ENCODE measurements around the gene PSD2.

The PSD2 gene

GRCh38 chr5:139884144-139884543, 88.5 kb downstream of the PSD2 start:
- H3K4me3 ChIP-seq (ENCODE audit: low read depth, low read length): no peak overlapping the region
- no peak for DNase-seq (ENCODE audit: low read depth)
- TF ChIP-seq, protein P1, sequence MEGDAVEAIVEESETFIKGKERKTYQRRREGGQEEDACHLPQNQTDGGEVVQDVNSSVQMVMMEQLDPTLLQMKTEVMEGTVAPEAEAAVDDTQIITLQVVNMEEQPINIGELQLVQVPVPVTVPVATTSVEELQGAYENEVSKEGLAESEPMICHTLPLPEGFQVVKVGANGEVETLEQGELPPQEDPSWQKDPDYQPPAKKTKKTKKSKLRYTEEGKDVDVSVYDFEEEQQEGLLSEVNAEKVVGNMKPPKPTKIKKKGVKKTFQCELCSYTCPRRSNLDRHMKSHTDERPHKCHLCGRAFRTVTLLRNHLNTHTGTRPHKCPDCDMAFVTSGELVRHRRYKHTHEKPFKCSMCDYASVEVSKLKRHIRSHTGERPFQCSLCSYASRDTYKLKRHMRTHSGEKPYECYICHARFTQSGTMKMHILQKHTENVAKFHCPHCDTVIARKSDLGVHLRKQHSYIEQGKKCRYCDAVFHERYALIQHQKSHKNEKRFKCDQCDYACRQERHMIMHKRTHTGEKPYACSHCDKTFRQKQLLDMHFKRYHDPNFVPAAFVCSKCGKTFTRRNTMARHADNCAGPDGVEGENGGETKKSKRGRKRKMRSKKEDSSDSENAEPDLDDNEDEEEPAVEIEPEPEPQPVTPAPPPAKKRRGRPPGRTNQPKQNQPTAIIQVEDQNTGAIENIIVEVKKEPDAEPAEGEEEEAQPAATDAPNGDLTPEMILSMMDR (conservative IDR thresholded peaks at IDR 0.05; ENCODE audit: low read depth, low read length): no peak

GRCh38 chr5:139884734-139885133, 89.1 kb downstream of the PSD2 start:
- TF ChIP-seq, protein P1 (conservative IDR thresholded peaks at IDR 0.05; ENCODE audit: low read depth, low read length): no peak
- DNase-seq (ENCODE audit: low read depth): no peak
- no peak overlapping the region for H3K4me3 ChIP-seq (ENCODE audit: low read depth, low read length)

DNA sequence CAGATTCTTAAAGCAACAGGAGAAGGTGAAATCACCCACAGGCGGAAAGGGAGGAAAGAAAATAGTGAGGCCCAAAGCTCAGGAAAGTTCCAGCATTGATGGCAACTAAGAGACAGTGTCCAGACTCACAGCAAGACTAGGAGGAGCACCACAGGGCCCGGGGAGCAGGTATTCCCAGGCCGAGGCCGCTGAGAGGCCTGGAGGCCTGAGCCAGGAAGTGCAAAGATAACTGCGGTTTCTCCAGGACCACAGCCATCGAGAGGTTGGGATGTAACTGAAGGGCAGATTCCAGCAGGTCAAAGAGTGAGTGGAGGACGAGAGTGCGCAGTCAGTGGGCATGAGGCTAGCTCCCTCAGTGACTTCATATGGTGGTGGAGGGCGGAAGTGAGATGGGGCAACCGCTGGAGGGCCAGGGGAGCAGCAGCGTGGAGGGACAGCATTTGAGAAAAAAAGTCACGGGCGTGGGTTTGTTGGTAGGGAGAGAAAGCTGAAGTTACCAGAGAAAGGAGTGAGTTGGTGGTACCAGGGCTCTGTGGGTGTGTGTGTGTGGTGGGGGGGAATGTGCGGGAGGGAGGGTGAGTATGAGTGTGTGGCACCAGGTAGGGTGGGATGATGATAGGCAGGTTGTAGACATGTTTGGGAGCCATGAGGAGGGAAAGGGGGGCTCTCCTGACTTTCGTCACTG, 89.7 kb downstream of the PSD2 start:
- no peak for DNase-seq (ENCODE audit: low read depth)
- TF ChIP-seq, protein P1 (conservative IDR thresholded peaks at IDR 0.05; ENCODE audit: low read depth, low read length): no peak
- H3K4me3 ChIP-seq (ENCODE audit: low read depth, low read length): no peak overlapping the region

DNA sequence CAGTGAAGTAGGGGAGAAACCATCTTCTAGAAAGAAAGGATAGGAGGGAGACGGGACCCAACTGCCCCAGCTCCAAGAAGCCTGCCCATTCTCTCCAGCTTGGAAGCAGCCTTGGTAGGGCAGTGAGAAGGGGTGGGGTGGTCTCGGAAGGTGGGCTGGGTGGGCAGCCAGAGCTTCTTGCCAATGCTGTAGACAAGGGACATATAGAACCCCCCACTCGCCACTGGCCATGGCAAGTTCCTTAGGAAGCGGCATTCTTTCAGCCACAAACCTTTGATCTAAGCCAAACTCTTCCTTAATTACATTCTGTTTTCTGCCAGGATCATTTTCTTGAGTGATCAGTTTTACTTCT, 90.2 kb downstream of the PSD2 start:
- H3K4me3 ChIP-seq (ENCODE audit: low read depth, low read length): no peak overlapping the region
- DNase-seq (ENCODE audit: low read depth): no peak
- TF ChIP-seq, protein P1 (conservative IDR thresholded peaks at IDR 0.05; ENCODE audit: low read depth, low read length): no peak

DNA sequence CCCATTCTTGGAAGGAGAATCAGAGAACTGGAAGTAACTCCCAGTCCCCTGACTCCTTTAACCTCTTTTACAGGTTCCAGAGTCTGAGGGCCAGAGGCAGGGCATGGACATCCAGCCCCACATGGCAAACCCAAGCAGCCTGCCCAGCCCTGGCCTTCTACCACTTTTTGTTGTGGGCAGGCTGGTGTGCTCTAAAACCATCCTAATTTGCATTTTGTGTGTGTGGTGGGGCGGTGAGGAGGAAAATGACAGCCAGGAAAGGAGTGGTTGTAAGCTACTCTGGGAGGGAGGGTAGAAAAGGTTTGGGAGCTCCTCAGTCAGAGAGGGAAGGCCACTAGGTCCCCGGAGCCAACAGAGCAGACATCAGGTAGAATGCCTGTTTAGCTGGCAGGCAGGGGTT, 90.6 kb downstream of the PSD2 start:
- TF ChIP-seq, protein P1 (conservative IDR thresholded peaks at IDR 0.05; ENCODE audit: low read depth, low read length): no peak
- no peak for DNase-seq (ENCODE audit: low read depth)
- no peak overlapping the region for H3K4me3 ChIP-seq (ENCODE audit: low read depth, low read length)

DNA sequence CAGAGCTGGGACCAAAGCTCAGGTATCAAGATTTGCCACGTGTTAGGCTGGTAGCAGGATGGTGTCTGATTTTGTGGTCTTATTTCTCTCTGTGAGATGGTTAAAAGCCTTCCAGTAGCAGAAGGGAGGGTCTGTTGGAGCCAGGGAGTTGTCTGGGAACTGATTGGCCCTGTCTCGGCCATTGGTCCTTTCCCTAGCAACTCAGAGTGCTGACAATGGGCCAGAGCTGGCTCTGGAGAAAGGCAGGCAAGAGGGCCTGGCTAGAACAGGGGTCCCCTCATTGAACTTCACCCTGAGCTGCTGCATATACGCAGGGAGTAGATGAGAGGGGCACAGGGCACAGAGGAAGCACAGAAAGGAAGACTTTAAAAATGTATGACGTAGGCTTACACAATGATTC, 92.8 kb downstream of the PSD2 start:
- TF ChIP-seq, protein P1 (conservative IDR thresholded peaks at IDR 0.05; ENCODE audit: low read depth, low read length): no peak
- no peak overlapping the region for H3K4me3 ChIP-seq (ENCODE audit: low read depth, low read length)

DNA sequence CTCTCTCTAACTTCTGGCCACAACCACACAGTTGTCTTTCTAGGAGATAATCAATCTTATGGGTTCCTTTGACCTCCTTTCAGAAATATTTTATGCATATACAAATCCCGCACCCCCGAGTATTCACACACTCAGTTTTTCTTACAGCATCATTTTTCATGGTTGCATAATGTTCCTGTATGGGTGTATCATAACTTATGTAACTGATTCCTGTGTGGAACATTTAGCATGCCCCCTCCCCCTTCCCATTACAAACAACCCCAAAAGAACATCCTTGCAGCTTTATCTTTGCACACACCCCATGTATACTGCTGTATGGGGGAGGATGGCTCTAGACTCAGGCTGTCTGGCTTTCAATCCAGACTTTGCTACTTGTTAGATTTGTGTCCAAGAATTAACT, 93.8 kb downstream of the PSD2 start:
- H3K4me3 ChIP-seq (ENCODE audit: low read depth, low read length): no peak overlapping the region
- TF ChIP-seq, protein P1 (conservative IDR thresholded peaks at IDR 0.05; ENCODE audit: low read depth, low read length): no peak
- DNase-seq (ENCODE audit: low read depth): no peak

More for the DNA sequence above, 92.8 kb downstream of the PSD2 start:
- DNase-seq (ENCODE audit: low read depth): no peak
